Measurements from ENCODE around the gene KIRREL2.

DNA sequence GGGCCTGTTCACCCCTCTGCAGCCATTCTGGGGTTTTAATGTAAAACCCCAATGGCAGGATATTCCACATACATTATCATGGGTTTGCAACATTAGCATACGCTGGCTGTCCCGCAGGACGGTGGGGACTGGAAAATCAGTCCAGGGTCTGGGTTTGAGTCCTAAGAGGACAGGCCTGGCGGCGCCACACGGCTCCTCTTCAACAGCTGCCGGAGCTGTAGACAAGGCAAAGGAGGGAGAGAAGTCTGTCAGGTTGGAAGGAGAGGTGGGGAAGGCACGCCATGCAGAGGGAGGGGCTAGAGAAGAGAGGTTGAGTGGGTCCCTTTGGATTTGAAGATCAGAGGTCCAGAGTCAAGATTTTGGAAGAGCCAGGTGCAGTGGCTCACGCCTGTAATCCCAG lies 31.7 kb downstream of the KIRREL2 start:
- TF ChIP-seq SP4 (IDR thresholded peaks at IDR 0.05; ENCODE audit: low read length) (no peak), YY1 (IDR thresholded peaks at IDR 0.05; ENCODE audit: low read depth, low read length) (no peak), EP300 (IDR thresholded peaks at IDR 0.05; ENCODE audit: borderline replicate concordance in 1 of 2, low read depth in 2 of 2, low read length in 2 of 2) (no peak), RFX5 (IDR thresholded peaks at IDR 0.05; ENCODE audit: borderline replicate concordance, low read depth, low read length) (no peak), POLR2A (IDR thresholded peaks at IDR 0.05; ENCODE audit: control extremely low read depth in 1 of 2, low read depth in 2 of 2, low read length in 2 of 2) (no peak)
- TF ChIP-seq, protein P1, sequence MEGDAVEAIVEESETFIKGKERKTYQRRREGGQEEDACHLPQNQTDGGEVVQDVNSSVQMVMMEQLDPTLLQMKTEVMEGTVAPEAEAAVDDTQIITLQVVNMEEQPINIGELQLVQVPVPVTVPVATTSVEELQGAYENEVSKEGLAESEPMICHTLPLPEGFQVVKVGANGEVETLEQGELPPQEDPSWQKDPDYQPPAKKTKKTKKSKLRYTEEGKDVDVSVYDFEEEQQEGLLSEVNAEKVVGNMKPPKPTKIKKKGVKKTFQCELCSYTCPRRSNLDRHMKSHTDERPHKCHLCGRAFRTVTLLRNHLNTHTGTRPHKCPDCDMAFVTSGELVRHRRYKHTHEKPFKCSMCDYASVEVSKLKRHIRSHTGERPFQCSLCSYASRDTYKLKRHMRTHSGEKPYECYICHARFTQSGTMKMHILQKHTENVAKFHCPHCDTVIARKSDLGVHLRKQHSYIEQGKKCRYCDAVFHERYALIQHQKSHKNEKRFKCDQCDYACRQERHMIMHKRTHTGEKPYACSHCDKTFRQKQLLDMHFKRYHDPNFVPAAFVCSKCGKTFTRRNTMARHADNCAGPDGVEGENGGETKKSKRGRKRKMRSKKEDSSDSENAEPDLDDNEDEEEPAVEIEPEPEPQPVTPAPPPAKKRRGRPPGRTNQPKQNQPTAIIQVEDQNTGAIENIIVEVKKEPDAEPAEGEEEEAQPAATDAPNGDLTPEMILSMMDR (IDR thresholded peaks at IDR 0.05; ENCODE audit: control extremely low read depth in 1 of 3, insufficient read depth in 1 of 3, low read depth in 1 of 3, low read length in 3 of 3) = no peak

Data from H1 (cell line).